HG02938 (cell line): ENCODE data around the gene ZNF385C.
"Not testable (repeated sequence)": the region's sequence is repeated elsewhere in the genome, so short reads cannot be mapped to it uniquely, and the experiment has no call there.

Experiments
- ATAC-seq: cut with Tn5 transposase; IDR thresholded peaks from one replicate; pipeline ENCODE4 v1.9.1; 2021; ENCODE audit warnings: mild to moderate bottlenecking, moderate library complexity; ENCODE audit not compliant: unreplicated experiment

The ZNF385C gene, protein sequence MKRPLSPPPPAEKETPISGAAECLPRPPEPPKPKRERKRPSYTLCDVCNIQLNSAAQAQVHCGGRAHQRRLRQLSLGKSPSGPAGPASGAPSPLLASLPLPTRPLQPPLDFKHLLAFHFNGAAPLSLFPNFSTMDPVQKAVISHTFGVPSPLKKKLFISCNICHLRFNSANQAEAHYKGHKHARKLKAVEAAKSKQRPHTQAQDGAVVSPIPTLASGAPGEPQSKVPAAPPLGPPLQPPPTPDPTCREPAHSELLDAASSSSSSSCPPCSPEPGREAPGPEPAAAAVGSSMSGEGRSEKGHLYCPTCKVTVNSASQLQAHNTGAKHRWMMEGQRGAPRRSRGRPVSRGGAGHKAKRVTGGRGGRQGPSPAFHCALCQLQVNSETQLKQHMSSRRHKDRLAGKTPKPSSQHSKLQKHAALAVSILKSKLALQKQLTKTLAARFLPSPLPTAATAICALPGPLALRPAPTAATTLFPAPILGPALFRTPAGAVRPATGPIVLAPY

DNA sequence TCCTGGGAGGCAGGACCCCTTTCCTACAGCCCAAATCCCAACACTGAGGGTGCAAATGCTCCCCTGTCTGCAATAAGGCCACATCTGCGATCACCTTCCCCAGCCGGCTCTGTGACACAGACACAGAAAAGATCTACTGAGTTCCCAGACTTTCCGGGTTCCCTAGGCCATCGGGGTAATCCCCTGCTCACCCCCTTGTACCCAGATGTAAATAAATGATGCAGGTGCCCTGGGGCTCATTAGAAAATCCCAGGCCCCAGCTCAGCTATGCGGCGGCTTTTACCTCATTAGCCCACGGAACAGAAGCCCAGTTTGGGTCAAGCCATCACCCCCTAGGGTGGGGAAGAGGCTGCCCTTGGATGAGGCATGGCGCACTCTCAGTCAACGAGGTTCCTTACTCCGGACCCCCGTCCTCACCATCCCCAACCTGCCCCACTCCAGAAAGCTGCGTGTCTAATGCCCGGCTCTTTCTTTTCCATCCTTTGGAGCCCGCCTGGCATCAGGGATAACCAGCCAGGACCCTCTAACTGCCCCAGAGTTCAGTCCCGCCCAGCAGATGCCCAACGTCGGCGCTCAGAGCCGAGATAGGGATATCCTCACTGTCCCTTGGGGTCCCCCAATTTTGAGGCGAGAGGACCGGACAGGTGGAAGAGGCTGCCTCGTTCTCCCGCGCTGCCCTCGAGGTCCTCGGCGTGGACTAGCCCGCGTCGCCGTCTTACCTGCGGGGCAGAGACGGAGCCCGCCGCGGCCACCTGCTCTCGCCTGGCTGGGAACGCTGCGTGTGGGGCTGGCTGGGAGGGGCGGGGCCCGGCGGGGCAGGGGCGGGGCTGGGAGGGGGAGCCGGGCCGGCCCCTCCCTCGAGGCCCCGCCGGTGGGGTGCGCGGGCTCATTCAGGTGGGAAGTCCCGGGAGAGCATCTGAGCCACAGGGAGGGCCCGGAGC is at the start of gene ZNF385C:
Gene ZNF385C (minus strand): TSS at position 783 of the 941 bp plus-strand sequence. CDS start 35,417 bp downstream, outside the sequence.
- no peak for ATAC-seq

DNA sequence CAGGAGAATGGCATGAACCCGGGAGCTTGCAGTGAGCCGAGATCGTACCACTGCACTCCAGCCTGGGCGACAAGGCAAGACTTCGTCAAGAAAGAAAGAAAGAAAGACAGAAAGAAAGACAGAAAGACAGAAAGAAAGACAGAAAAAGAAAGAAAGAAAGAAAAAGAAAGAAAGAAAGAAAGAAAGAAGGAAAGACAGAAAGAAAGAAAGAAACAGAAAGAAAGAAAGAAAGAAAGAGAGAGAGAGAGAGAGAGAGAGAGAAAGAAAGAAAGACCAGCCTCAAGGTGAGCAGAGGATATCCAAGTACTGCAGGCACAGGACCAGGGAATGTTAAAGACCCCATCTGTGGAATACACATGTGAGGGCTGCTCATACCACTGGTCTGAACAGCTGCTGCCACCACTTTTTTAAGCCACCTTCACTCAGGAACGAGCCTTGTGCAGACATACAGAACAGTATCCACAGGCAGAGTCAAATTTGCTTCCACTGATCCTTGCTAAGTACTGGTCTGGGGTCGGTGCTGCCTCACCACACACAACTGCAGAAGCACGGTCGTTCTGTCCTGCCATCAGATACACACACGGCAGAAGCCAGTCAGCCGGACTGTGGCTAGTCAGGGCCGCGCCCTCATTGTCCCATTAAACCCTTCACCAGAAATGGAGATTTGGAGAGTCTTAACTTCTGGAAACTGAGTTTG is 48.8 kb upstream of the ZNF385C start:
- ATAC-seq, result no peak

DNA sequence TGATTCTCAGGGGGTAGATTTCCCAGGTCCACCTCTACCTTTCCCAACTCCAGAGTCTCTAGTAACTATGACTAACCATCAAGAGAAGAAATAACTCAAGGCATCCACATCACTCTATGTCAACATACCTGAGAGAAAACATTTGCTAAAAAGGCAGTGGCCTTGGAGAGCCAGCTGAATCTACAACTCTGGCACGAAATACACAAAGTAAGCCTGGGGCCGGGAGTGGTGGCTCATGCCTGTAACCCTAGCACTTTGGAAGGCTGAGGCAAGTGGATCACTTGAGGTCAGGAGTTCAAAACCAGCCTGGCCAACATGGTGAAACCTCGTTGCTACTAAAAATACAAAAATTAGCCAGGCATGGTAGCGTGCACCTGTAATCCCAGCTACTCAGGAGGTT is 44.9 kb upstream of the ZNF385C start:
- not testable (repeated sequence) for ATAC-seq

GRCh38 chr17:42142371-42142896 is 44.2 kb upstream of the ZNF385C start:
- no peak for ATAC-seq

DNA sequence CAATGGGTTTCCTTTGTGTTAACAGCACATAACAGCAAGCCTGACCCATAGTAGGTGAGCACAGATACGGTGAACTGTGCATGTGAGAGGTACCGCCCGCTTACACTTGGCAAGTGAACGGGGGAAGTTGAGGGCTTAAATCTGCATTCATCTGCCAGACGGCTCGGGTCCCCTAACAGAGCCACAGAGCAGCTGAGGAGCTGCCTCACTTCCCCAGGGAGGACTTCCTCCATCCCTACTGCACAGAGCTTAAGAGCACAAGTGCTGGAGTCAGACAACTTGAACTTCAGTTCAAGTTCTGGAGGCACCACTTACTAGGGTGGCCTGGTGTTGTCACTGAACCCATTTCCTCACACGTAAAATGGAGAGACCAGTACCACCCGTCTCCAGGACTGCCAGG is 43.1 kb upstream of the ZNF385C start:
- ATAC-seq, result no peak

- ATAC-seq, result not testable (repeated sequence)
These were observed 42.4 kb upstream of the ZNF385C start for GRCh38 chr17:42140690-42141089.

GRCh38 chr17:42138749-42139492 is 40.6 kb upstream of the ZNF385C start:
- no peak for ATAC-seq

GRCh38 chr17:42136654-42137051 is 38.4 kb upstream of the ZNF385C start:
- ATAC-seq, result no peak

GRCh38 chr17:42135664-42136653 is 37.7 kb upstream of the ZNF385C start:
- no peak for ATAC-seq

DNA sequence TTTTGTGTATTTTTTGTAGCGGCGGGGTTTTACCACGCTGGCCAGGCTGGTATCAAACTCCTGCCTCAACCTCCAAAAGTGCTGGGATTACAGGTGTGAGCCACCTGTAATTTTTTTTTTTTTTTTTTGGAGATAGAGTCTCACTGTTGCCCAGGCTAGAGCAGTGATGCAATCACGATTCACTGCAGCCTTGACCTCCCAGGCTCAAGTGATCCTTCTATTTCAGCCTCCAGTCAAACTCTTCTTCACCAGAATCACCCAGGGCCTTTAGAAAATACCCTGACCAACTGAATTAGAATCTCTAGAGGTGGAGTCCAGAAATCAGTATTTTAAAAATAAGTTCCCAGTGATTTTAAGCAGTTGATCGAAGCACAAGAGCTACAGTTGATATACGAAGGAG is 36.9 kb upstream of the ZNF385C start:
- no peak for ATAC-seq

DNA sequence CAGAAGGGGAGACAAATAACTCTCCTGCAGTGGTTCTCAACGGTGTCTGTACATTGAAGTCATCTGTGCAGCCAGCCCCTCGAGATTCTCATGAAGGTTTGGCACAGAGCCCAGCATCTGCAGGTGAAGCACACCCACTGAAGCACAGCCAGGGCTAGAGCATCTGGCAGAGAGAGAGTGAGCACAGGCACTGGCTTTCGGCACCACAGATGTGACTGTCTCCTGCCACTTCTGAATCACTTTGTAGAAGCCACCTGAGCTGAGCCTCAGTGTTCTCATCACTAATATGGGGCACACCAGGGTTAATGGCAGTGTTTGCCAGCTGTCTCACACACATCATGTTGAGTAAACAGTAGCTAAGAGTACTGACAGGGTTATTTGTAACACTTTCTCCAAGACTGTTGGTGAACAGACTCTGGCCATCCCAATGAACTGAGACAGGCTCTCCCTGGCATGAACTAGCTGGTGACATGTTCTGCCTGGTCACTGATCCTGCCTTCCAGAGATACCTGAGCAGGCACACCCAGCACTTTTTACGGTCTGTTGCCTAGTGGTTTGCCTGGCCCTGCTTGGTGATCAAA is 35.3 kb upstream of the ZNF385C start:
- ATAC-seq, result peak; percentile 59

GRCh38 chr17:42132941-42133340 is 34.7 kb upstream of the ZNF385C start:
- no peak for ATAC-seq

DNA sequence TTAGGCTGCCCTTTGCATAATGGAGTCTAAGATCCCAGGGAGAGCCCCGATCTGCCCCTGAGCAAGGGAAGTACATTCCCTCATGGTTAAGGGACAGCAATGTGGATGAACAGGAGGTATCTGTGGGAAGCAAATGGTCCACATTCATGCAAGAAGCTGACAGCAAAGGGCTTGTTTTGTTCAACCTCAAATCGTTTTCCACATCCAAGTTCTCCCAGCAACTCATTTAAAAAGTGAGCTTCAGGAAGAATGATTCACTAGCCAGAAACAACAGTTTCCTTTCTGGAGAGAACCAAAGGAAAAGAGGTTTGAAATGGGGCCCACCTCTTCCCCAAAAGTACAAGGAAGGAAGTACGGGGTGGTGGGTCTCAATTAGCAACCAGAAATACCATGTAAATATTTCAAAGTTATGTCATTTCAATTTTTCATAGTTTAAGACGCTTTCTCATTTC is 33.7 kb upstream of the ZNF385C start:
- ATAC-seq, result no peak

DNA sequence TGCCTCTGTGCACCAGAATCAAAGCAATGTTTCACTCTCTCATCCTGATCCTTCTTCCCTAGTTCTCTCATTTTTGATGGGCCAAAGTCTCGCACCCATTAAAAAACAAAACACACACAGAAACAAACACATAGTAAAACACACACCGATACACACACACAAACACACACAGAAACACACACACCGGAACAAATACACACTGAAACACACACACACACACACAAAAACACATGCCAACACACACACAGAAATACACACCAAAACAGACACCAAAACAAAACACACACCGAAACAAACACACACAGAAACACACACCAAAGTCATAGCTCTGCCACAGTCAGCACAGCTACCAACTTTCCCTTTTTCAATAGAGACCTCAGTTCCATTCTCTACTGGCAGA is 33.0 kb upstream of the ZNF385C start:
- ATAC-seq, result no peak

GRCh38 chr17:42130310-42130936 is 32.1 kb upstream of the ZNF385C start:
- no peak for ATAC-seq

GRCh38 chr17:42129109-42129837 is 31.0 kb upstream of the ZNF385C start:
- no peak for ATAC-seq

DNA sequence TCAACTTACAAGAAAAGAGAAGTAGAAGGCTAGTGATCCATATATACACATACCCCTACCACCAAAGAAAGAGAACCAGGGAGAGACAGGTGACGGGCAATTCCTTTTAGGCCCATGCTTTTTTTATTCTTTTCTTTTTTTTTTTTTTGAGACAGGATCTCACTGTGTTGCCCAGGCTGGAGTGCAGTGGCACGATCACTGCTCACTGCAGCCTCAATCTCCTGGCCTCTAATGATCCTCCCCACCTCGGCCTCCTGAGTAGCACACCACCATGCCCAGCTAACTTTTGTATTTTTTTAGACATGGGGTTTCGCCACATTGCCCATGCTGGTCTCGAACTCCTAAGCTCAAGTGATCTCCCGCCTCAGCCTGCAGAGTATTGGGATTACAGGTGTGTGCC is 29.1 kb upstream of the ZNF385C start:
- no peak for ATAC-seq
